ENCODE measurements around the gene DNAH17.

The DNAH17 gene

GRCh38 chr17:78415821-78416711 is 161.1 kb downstream of the DNAH17 start:
- Mint-ChIP-seq H3K9me3 (no peaks in the 10 kb centered on the region), H3K27me3 (no peaks in the 10 kb centered on the region), H3K36me3 (peaks cover 35% of the 10 kb centered on the region)

GRCh38 chr17:78414178-78415162 is 162.7 kb downstream of the DNAH17 start:
- H3K36me3 Mint-ChIP-seq, result peaks cover 27% of the 10 kb centered on the region
- H3K27ac Mint-ChIP-seq, result peak overlapping the region; percentile 28
- H3K4me3 Mint-ChIP-seq, result no peak overlapping the region
- no peak for ATAC-seq
- H3K27me3 Mint-ChIP-seq, result no peaks in the 10 kb centered on the region
- H3K9me3 Mint-ChIP-seq, result no peaks in the 10 kb centered on the region
- H3K4me1 Mint-ChIP-seq, result peaks cover 37% of the 10 kb centered on the region

More at GRCh38 chr17:78415821-78416711, 161.1 kb downstream of the DNAH17 start:
- H3K4me1 Mint-ChIP-seq, result peaks cover 32% of the 10 kb centered on the region
- H3K27ac Mint-ChIP-seq, result peak overlapping the region; percentile 24
- ATAC-seq, result no peak
- no peak overlapping the region for H3K4me3 Mint-ChIP-seq

GRCh38 chr17:78412403-78412802 is 164.8 kb downstream of the DNAH17 start:
- no peak for ATAC-seq
- H3K4me3 Mint-ChIP-seq, result no peak overlapping the region
- peaks cover 22% of the 10 kb centered on the region for H3K36me3 Mint-ChIP-seq
- H3K27ac Mint-ChIP-seq, result no peak overlapping the region
- H3K27me3 Mint-ChIP-seq, result no peaks in the 10 kb centered on the region
- H3K9me3 Mint-ChIP-seq, result no peaks in the 10 kb centered on the region
- peaks cover 52% of the 10 kb centered on the region for H3K4me1 Mint-ChIP-seq

GRCh38 chr17:78411241-78411857 is 165.8 kb downstream of the DNAH17 start:
- Mint-ChIP-seq H3K9me3 (no peaks in the 10 kb centered on the region), H3K27ac (no peak overlapping the region), H3K27me3 (no peaks in the 10 kb centered on the region), H3K36me3 (peaks cover 20% of the 10 kb centered on the region), H3K4me3 (no peak overlapping the region), H3K4me1 (peaks cover 61% of the 10 kb centered on the region)
- no peak for ATAC-seq

- peaks cover 33% of the 10 kb centered on the region for H3K36me3 Mint-ChIP-seq
- peaks cover 65% of the 10 kb centered on the region for H3K4me1 Mint-ChIP-seq
- H3K27me3 Mint-ChIP-seq, result no peaks in the 10 kb centered on the region
- ATAC-seq, result no peak
- H3K4me3 Mint-ChIP-seq, result no peak overlapping the region
- no peaks in the 10 kb centered on the region for H3K9me3 Mint-ChIP-seq
- no peak overlapping the region for H3K27ac Mint-ChIP-seq
Observed at GRCh38 chr17:78409191-78409928, 167.8 kb downstream of the DNAH17 start.

- Mint-ChIP-seq H3K4me3 (no peak overlapping the region), H3K4me1 (peaks cover 57% of the 10 kb centered on the region), H3K27ac (no peak overlapping the region), H3K9me3 (no peaks in the 10 kb centered on the region), H3K27me3 (no peaks in the 10 kb centered on the region), H3K36me3 (peaks cover 35% of the 10 kb centered on the region)
- no peak for ATAC-seq
Observed at GRCh38 chr17:78408476-78409050, 168.6 kb downstream of the DNAH17 start.

- Mint-ChIP-seq H3K9me3 (no peaks in the 10 kb centered on the region), H3K27ac (peak overlapping the region; percentile 70), H3K4me1 (peaks cover 46% of the 10 kb centered on the region), H3K27me3 (no peaks in the 10 kb centered on the region), H3K36me3 (peaks cover 41% of the 10 kb centered on the region), H3K4me3 (no peak overlapping the region)
- ATAC-seq, result no peak
Observed at GRCh38 chr17:78407387-78408000, 169.7 kb downstream of the DNAH17 start.

- Mint-ChIP-seq H3K27ac (peak overlapping the region; percentile 70), H3K4me3 (no peak overlapping the region), H3K27me3 (no peaks in the 10 kb centered on the region), H3K36me3 (peaks cover 47% of the 10 kb centered on the region), H3K9me3 (no peaks in the 10 kb centered on the region), H3K4me1 (peaks cover 40% of the 10 kb centered on the region)
- ATAC-seq, result no peak
Observed at GRCh38 chr17:78406920-78407319, 170.3 kb downstream of the DNAH17 start.

- Mint-ChIP-seq H3K27ac (peak overlapping the region; percentile 70), H3K9me3 (no peaks in the 10 kb centered on the region), H3K4me3 (no peak overlapping the region), H3K27me3 (no peaks in the 10 kb centered on the region), H3K4me1 (peaks cover 38% of the 10 kb centered on the region), H3K36me3 (peaks cover 52% of the 10 kb centered on the region)
- ATAC-seq, result no peak
Observed at GRCh38 chr17:78406396-78406795, 170.8 kb downstream of the DNAH17 start.

GRCh38 chr17:78403822-78404221 is 173.4 kb downstream of the DNAH17 start:
- H3K27ac Mint-ChIP-seq, result no peak overlapping the region
- no peak for ATAC-seq
- H3K9me3 Mint-ChIP-seq, result no peaks in the 10 kb centered on the region
- peaks cover 24% of the 10 kb centered on the region for H3K4me1 Mint-ChIP-seq
- H3K4me3 Mint-ChIP-seq, result no peak overlapping the region
- no peaks in the 10 kb centered on the region for H3K27me3 Mint-ChIP-seq
- H3K36me3 Mint-ChIP-seq, result peaks cover 75% of the 10 kb centered on the region

GRCh38 chr17:78401891-78402290 is 175.3 kb downstream of the DNAH17 start:
- Mint-ChIP-seq H3K27ac (no peak overlapping the region), H3K27me3 (no peaks in the 10 kb centered on the region), H3K4me3 (no peak overlapping the region), H3K9me3 (no peaks in the 10 kb centered on the region), H3K36me3 (peaks cover 90% of the 10 kb centered on the region), H3K4me1 (peaks cover 11% of the 10 kb centered on the region)
- no peak for ATAC-seq

GRCh38 chr17:78401246-78401645 is 175.9 kb downstream of the DNAH17 start:
- Mint-ChIP-seq H3K4me3 (no peak overlapping the region), H3K27ac (no peak overlapping the region)
- no peak for ATAC-seq

GRCh38 chr17:78400581-78401240 is 176.5 kb downstream of the DNAH17 start:
- Mint-ChIP-seq H3K9me3 (no peaks in the 10 kb centered on the region), H3K27ac (no peak overlapping the region), H3K4me3 (no peak overlapping the region), H3K36me3 (peaks cover 94% of the 10 kb centered on the region), H3K27me3 (no peaks in the 10 kb centered on the region), H3K4me1 (peaks cover 12% of the 10 kb centered on the region)
- ATAC-seq, result no peak

More at GRCh38 chr17:78401246-78401645, 175.9 kb downstream of the DNAH17 start:
- H3K9me3 Mint-ChIP-seq, result no peaks in the 10 kb centered on the region
- no peaks in the 10 kb centered on the region for H3K27me3 Mint-ChIP-seq
- H3K4me1 Mint-ChIP-seq, result peaks cover 9% of the 10 kb centered on the region
- H3K36me3 Mint-ChIP-seq, result peaks cover 90% of the 10 kb centered on the region
